NT2/D1 (cell line): ENCODE results near the gene PTAR1.
"Not testable (repeated sequence)": the region's sequence is repeated elsewhere in the genome, so short reads cannot be mapped to it uniquely, and the experiment has no call there.

Experiments
- DNase-seq: peaks from one replicate; pipeline ENCODE4 v3.0.0-alpha.2; 2011; ENCODE audit warnings: low read depth, low spot score
- H3K27me3 ChIP-seq: 2 replicates; pipeline ENCODE4 v1.6.0; 2011; ENCODE audit warnings: mild to moderate bottlenecking; ENCODE audit not compliant: insufficient read length, insufficient read depth
- H3K36me3 ChIP-seq: 2 replicates; pipeline ENCODE4 v1.6.1; 2011; ENCODE audit warnings: mild to moderate bottlenecking, low read length, mixed read lengths; ENCODE audit not compliant: insufficient read depth, insufficient read length
- H3K4me1 ChIP-seq: 2 replicates; pipeline ENCODE4 v1.5.1; 2011; ENCODE audit not compliant: insufficient read depth, insufficient read length
- H3K4me3 ChIP-seq: 2 replicates; pipeline ENCODE4 v1.5.1; 2011; ENCODE audit warnings: low read depth; ENCODE audit not compliant: insufficient read length
- H3K9ac ChIP-seq: 2 replicates; pipeline ENCODE4 v1.6.0; 2011; ENCODE audit warnings: low read depth; ENCODE audit not compliant: insufficient read length
- H3K9me3 ChIP-seq: 2 replicates; pipeline ENCODE4 v1.5.1; 2011; ENCODE audit warnings: mild to moderate bottlenecking, low read length; ENCODE audit not compliant: insufficient read depth
- SUZ12 ChIP-seq: IDR thresholded peaks from 2 replicates; pipeline ENCODE4 v1.6.1; 2011; ENCODE audit not compliant: insufficient read length, insufficient read depth; ENCODE audit errors: extremely low read depth
- YY1 ChIP-seq: IDR thresholded peaks from 2 replicates; pipeline ENCODE4 v1.6.1; 2011; ENCODE audit not compliant: insufficient read length, insufficient read depth
- ZNF274 ChIP-seq: IDR thresholded peaks from 2 replicates; pipeline ENCODE4 v1.6.1; 2011; ENCODE audit warnings: mild to moderate bottlenecking, low read depth, low read length

PTAR1 gene

GRCh38 chr9:69797675-69798074, 37.9 kb upstream of the PTAR1 start:
- Histone ChIP-seq H3K36me3 (no peaks in the 10 kb centered on the region), H3K9me3 (peaks cover 23% of the 10 kb centered on the region), H3K4me1 (no peaks in the 10 kb centered on the region), H3K27me3 (no peaks in the 10 kb centered on the region), H3K9ac (no peak overlapping the region), H3K4me3 (no peak overlapping the region)
- no peak for TF ChIP-seq SUZ12
- TF ChIP-seq ZNF274, result no peak
- no peak for DNase-seq

GRCh38 chr9:69794356-69794755, 34.5 kb upstream of the PTAR1 start:
- Histone ChIP-seq H3K9me3 (peaks cover 11% of the 10 kb centered on the region), H3K9ac (no peak overlapping the region), H3K4me1 (no peaks in the 10 kb centered on the region), H3K4me3 (no peak overlapping the region), H3K36me3 (no peaks in the 10 kb centered on the region), H3K27me3 (no peaks in the 10 kb centered on the region)
- TF ChIP-seq SUZ12 (no peak), YY1 (no peak), ZNF274 (no peak)
- no peak for DNase-seq

DNA sequence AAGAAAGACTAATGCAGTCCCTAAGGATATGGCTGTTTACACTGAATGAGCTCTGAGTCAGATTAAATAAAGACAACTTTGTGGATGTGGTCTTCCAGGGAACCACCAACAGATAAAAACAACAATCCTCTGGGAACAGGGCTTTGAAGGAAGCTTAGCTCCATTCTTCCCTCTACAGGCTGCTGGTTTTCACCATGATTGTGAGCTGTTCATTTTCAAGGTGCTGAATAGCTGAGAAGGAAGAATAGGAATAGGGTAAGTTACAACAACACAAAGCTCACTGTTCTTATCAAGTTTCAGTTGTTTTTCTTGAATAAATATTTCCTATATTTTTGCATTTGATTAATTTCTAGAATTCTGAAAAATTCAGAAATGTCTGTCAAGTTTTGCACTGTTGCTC, 25.9 kb upstream of the PTAR1 start:
- H3K4me1 ChIP-seq, result no peaks in the 10 kb centered on the region
- H3K36me3 ChIP-seq, result no peaks in the 10 kb centered on the region
- H3K4me3 ChIP-seq, result no peak overlapping the region
- DNase-seq, result no peak
- no peak for TF ChIP-seq YY1
- no peak for TF ChIP-seq SUZ12
- TF ChIP-seq ZNF274, result no peak
- no peaks in the 10 kb centered on the region for H3K9me3 ChIP-seq
- H3K9ac ChIP-seq, result no peak overlapping the region
- H3K27me3 ChIP-seq, result no peaks in the 10 kb centered on the region

DNA sequence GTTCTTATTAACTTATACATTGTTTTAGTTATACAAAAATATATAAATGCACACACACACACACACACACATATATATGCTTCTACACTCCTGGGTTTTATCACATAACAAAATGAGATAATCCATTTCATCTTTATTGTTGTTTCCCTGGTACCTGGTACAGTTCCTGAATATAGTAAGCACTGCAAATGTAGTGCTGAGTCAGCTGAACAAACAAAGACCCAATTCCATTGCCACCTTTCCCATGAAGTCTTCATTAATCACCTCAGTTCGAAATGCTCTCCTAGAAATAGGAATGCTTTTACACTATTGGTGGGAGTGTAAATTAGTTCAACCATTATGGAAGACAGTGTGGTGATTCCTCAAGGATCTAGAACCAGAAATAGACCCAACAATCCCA, 13.4 kb upstream of the PTAR1 start:
- H3K4me3 ChIP-seq, result no peak overlapping the region
- no peaks in the 10 kb centered on the region for H3K9me3 ChIP-seq
- H3K36me3 ChIP-seq, result no peaks in the 10 kb centered on the region
- H3K4me1 ChIP-seq, result no peaks in the 10 kb centered on the region
- DNase-seq, result no peak
- H3K9ac ChIP-seq, result no peak overlapping the region
- TF ChIP-seq YY1 (no peak), ZNF274 (no peak), SUZ12 (no peak)
- H3K27me3 ChIP-seq, result no peaks in the 10 kb centered on the region

- no peaks in the 10 kb centered on the region for H3K36me3 ChIP-seq
- no peaks in the 10 kb centered on the region for H3K9me3 ChIP-seq
- H3K27me3 ChIP-seq, result no peaks in the 10 kb centered on the region
- no peak overlapping the region for H3K9ac ChIP-seq
- H3K4me1 ChIP-seq, result no peaks in the 10 kb centered on the region
- no peak overlapping the region for H3K4me3 ChIP-seq
- DNase-seq, result no peak
- TF ChIP-seq ZNF274, result no peak
- TF ChIP-seq SUZ12, result no peak
- no peak for TF ChIP-seq YY1
These were observed 12.1 kb upstream of the PTAR1 start for GRCh38 chr9:69771775-69772418.

DNA sequence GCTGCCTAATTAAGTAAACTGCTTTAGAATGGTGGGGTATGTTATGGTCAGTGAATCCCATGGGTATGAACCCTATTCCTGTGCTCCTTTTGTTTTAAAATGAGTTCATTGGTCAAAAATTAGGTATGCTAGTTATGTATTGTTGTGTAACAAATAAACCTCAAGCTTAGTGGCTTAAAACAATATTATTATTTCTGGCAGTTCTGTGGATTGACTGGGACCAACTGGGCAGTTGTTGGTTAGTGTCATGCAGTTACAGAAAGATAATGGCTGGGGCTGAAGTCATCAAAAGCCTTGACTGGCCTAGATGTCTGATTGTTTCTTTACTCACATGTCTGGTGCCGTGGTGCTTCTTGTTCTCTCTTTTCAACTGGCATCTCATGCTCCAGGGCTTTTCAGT, 8.9 kb upstream of the PTAR1 start:
- TF ChIP-seq SUZ12 (no peak), YY1 (no peak), ZNF274 (no peak)
- no peak overlapping the region for H3K4me3 ChIP-seq

DNA sequence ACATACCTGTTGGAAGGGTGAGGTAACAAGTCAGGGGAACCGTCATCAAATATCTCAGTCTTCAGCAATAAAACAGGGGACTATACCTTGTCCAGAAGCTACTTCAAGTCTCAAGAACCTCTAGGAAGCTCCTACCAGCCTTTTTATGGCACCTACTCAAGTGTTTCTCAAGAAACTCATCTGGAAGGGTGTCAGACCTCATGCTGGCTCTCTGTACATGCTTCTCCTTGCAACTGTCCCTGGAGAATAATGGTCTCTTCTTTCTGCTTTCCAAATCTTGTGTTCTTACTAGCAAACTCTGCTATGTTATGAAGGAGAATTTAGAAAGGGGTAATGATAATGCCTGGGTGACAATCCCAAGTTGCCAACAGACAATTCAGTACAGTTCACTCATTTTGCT, 8.3 kb upstream of the PTAR1 start:
- H3K9me3 ChIP-seq, result no peaks in the 10 kb centered on the region
- no peak for DNase-seq
- no peaks in the 10 kb centered on the region for H3K4me1 ChIP-seq
- H3K27me3 ChIP-seq, result no peaks in the 10 kb centered on the region
- H3K9ac ChIP-seq, result no peak overlapping the region
- no peak overlapping the region for H3K4me3 ChIP-seq
- no peaks in the 10 kb centered on the region for H3K36me3 ChIP-seq
- TF ChIP-seq YY1 (no peak), SUZ12 (no peak), ZNF274 (no peak)

More for the DNA sequence above, 8.9 kb upstream of the PTAR1 start:
- no peaks in the 10 kb centered on the region for H3K4me1 ChIP-seq
- no peak for DNase-seq
- H3K27me3 ChIP-seq, result no peaks in the 10 kb centered on the region
- H3K36me3 ChIP-seq, result no peaks in the 10 kb centered on the region
- no peak overlapping the region for H3K9ac ChIP-seq
- H3K9me3 ChIP-seq, result no peaks in the 10 kb centered on the region

GRCh38 chr9:69763862-69764261, 4.1 kb upstream of the PTAR1 start:
- not testable (repeated sequence) for H3K36me3 ChIP-seq, H3K4me1 ChIP-seq, H3K9ac ChIP-seq, H3K4me3 ChIP-seq, H3K9me3 ChIP-seq, H3K27me3 ChIP-seq, DNase-seq
